GM21786 (cell line): ENCODE data around the gene KCNJ4.

Experiments used
- ATAC-seq: cut with Tn5 transposase; IDR thresholded peaks from one replicate; pipeline ENCODE4 v1.9.1; 2021; ENCODE audit not compliant: unreplicated experiment

The KCNJ4 gene

DNA sequence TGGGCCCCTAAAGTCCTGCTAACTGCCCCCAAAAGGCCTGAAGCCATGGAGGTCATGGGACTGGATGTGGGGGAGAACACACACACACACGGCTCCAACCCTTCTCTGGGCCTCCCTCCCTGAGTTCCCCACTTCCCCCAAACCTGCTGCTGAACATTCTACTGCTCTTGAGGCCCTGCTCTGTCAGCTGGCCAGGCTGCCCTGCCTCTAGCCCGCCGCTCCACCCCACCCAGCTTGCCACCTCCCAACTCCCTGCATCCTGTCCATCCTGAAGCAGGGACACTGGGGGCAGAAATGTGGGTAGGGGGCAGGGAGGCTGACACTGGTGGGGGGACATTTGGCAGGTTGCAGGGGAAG, 1.0 kb downstream of the KCNJ4 start:
- ATAC-seq: no peak

DNA sequence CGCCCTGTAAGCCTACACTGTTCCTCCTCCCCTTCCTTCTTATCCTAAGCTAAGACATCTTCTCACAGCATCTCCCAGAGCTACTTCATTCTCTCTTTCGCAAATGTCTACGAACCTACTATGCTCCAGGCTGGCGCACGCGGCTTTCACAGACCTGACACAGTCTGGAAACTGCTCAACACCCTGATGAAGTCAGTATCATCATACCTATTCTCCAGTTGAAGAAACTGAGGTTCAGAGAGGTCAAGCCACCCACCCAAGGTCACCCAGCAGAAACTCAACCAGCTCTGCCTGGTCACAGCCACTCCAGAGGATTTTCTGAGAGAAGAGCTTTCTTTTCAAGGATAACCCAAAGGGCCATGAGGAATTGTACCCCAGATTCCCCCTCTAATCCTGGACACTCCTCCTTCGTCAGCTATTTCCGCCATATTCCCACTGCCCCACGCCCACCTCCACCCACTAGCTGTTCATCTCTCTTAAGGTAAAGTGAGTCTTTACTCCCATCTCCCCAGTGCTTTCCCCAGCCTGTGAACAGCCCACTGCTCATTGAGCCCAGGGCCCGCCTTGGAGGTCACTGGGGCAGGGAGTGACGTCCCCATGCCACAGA, 1.8 kb downstream of the KCNJ4 start:
- no peak for ATAC-seq

DNA sequence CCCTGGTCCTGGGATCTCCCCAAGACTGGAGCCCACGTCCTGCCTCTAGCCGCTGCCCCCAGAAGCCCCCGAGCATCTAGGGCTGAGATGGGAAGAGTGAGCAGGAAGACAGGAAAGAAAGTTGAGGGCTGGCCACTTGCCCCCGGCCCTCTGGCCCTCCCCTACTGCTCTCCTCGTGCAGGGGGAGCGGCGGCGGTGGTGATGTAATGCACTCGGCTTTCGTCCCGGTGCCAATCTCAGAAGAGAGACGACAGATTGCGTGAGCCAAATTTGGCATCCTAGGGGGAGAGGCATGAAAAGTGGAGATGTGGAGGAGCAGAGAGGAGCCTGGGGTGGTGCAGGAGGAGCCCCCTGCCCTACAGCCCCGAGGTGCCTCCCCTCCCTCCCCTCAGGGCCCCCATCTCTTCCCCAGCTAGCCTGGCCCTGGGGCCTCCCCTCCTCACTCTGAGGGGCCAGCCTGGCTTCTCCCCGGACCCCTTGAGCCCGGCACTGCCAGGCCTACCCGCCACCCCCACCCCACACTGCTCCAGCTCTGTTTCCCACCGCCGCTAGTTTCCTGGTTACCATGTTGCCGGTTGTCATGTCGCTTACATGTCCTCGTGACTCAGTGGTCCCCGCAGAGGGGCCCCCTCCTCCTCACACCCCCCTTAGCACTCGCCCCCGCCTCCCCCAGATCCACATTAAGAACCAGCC, 2.5 kb downstream of the KCNJ4 start:
- ATAC-seq: no peak

DNA sequence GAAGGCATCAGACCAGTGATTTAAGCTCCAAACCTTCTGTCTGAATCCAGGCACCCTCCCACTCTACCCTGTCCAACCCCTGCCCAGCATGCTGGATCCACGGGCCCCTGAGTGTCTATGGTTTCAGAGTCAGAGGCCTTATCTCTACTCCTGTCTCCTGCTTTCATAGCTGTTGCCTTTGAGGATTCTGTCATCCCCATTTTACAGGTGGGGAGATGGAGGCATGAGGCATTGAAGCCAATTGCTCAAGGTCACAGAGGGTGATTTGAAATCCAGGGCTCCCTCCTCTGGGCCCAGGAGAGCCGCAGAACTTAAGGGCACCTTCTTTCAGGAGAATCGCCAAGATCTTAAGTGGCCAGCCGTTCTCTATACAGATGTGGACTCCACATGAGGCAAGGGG, 3.1 kb downstream of the KCNJ4 start:
- ATAC-seq: no peak

DNA sequence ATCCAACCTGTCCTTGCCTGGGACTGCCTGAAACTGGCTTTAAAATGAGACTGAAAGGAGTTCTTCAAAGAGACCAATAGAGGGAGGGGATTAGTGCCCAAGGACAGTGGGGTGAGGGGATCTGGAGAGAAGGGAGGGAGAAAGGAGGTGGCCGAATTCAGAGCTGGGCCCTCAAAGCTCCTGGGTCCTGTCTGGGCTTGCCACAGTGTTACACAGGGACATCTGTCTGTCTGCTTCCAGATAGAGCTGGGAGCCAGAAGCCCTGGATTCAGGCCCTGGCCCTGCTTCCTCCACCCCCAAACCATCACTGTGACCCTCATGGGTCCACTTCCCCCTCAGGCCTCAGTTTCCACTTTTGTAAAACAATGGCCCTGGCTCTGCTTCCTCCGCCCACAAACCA, 3.6 kb downstream of the KCNJ4 start:
- ATAC-seq: no peak

DNA sequence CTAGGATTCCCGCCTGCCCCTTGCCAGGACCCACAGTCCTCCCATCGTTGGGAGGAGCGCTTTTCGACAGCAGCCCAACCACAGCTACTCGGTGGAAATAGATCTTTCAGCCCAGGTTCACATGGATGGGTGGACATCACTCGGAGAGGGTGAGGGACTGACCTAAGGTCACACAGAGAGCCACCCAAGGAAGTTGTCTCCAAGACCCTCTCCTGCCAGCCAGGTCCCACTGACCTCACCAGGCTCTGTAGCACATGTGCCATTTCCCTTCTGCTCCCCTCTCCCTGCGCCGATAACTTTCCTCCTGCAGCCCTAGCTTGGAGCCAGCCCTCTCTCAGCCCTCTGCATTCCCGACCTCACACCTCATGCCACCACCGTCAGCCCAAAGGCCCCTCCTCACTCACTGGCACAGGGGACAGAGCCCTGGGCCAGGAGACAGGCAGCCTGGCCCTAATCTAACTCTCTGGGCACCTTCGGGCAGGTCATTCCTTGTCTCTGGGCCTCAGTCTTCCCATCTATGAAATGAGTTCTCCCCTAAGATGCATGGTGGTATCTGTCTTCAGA, 4.7 kb downstream of the KCNJ4 start:
- ATAC-seq: no peak

DNA sequence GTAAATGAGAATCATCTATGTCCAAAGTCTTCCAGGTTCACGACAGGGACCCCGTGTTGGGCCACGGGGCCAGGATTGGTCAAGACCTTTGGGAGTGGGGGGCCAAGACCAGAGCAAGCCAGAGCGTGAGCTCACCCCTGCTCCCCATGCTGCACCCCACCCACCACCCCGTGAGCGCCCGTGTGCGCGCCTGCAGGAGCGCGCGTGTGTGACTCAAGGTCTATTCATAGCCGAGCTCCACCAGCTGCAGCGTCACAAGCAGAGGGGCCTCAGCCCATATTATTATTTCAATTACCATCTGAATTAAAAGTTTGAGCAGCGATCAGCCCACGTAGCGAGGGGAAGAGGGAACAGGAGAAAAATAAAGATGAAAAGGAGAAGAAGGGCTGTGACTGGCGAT, 5.2 kb downstream of the KCNJ4 start:
- no peak for ATAC-seq

DNA sequence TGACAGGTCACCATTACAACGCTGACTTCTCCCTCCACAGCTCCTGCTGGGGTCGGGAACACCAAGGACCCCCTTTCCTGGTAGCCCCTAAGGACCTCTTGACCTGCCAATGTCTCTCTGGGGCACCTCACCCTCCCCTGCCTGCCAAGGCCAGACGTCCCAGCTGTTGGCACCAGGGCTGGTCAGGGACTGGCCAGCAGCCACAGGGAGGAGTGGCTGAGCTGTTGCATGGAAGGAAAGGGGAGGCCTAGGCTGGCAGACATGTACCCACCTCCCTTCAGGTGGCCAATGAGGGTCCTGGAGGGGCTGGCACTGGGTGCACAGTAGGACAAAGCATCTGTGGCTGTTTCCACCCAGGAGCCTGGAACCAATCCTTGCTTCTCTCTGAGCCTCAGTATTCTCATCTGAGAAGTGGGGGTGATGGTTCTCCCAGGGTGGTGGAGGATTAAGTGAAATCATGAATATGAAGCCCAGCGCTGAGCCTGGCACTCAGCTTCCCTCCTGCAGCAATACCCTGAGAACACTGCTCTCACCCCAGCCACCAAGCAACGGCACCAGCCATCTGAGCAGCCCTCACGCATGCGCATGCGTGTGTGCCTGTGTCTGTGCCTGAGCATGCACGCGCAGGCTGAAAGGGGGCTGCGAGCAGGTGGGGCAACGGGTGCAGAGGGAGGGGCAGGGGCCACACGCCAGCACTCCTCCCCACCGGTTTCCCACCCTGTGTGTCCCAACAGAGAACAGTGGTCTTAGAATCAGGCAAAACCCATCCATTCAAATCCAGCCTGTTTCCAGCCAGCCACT, 5.9 kb downstream of the KCNJ4 start:
- ATAC-seq: no peak

DNA sequence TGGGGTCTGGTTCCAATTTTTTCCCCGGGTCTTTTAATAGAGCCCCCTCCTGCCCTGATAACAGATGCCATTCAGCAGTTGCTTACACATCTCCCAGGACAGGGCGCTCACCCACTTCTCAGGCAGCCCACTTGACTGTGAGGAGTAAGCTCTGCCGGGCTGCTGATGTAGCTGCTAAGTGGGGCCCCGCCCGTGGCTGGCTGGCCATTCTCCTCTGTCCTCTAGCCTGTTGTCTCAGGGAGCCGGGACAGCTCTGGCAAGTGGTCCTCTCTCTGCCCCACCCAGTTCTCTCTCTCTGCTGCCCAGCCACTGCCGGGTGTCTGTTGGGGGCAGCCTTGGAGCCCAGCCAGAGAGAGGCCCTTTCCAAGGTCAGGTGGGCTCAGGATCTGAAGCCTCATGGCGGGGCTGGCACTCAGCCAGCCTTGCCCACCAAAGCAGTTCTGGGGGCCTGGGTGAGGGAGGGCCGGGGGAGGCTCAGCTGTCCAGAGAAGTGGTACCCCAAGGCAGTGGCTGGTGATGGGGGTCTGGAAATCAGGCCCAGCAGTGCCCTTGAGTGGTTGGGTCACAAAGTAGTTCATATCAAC, 8.9 kb downstream of the KCNJ4 start:
- no peak for ATAC-seq

DNA sequence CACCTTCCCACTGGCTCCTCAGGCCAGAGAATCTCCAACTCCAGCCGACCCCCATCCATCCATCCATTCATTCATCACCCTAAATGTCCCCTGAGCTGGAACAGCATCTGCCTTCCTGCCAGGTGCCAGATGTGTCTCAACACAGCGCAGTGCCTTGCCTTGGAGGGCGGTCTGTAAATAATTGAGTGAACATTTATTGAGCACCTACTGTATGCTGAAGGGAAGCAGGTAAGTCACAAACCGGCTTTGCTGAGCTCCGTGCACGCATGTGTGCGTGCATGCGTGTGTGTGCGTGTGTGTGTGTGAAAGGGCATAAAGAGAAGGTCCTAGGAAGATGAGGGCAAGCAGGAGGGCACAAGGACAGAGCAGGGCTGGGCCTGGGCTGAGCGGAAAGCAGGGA, 10.2 kb downstream of the KCNJ4 start:
- no peak for ATAC-seq

DNA sequence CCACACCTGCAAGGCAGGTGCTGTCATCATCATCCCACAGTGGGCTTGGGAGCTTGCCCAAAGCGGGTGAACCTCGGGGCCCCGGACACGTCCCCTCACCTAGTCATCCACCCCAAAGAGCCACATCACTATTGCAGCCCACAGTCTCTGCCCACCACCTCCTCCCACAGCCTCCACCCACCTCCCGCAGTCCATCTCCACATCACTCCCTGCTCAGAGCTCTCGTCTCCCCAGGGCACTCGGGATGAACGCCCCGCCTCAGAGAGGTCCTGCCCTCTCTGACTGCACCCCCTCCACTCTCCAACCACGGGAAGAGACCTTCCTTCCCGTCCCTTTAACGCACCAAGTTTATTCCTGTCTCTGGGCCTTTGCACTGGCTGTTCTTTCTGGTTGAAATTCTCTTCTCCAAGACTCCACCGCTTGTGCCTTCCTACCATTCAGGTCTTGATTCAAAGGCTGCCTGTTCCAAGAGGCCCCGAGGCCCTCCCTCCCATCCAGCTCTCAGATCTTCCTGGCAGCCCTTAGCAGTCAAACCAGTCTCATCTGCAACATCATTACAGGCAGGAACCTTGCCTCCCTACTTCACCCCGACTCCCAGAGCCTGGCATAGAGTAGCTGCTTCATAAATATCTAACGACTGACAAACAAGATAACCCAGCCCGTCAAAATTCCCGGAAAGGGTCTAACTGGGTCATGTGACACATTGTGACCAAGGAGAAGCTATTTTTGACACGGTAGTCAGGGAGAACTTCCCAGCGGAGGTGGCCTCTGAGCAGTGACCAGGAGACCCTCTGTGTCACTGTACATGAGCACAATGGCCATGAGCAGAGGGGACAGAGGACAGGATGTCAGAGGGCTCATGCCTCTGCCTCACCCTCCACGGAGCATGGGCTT, 11.1 kb downstream of the KCNJ4 start:
- no peak for ATAC-seq

DNA sequence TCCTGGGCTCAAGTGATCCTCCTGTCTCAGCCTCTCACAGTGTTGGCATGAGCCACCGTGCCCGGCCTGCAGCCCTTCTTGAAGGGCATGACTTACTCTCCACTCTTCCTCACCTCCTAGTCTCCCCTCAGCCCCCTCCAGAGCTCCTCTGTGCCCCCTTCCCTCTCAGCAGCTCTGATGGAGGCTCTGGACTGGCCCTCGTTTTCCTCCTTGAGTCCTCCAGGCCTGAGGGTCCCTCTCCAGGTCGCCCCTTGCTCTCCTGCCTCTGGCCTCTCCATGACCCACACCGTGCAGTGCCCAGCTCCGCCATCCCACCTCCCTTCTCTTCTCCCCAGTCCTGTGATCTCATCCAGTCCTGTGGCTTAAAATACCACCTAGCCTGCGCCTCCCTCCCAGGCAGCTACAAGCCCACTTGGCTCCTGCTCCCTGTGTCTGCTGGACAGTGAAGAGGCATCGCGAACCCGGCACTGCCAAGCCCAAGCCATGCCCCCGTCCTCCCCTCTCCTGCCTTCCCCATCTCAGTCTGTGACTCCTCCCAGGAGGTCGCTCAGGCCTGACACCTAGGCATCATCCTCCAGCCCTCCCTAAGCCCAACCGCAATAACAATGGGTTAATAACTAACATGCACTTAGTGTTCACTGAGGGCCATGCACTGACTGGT, 11.9 kb downstream of the KCNJ4 start:
- ATAC-seq: no peak

DNA sequence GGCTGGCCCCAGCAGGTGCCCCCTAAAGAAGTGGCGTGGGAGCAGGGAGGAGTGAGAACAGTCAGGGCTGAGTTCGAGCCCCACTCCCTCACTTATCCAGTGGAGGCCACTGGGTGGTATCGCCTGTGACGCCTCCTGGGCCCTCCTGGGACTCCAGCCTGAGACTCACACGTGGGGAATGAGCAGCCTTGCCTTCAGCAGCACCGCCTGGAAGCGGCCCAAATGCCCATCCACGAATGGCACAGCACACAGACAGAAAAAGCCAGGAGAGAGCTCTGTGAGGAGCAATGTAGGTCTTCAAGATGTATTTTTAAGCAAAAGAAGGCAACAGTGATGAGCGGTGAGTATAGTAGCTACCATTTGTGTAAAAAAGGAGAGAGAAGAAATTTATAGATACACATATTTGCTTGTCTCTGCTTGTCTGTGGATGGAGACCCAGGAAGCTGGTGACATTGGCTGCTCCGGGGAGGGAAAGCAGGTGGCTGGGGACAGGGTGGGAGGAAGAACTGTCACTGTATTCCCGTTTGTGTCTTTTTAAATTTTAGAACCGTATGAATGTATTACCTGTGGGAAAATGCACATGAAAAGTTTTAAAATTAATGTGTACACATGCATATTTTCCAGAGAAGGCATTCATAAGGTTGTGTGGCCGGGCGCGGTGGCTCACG, 13.2 kb downstream of the KCNJ4 start:
- ATAC-seq: no peak

DNA sequence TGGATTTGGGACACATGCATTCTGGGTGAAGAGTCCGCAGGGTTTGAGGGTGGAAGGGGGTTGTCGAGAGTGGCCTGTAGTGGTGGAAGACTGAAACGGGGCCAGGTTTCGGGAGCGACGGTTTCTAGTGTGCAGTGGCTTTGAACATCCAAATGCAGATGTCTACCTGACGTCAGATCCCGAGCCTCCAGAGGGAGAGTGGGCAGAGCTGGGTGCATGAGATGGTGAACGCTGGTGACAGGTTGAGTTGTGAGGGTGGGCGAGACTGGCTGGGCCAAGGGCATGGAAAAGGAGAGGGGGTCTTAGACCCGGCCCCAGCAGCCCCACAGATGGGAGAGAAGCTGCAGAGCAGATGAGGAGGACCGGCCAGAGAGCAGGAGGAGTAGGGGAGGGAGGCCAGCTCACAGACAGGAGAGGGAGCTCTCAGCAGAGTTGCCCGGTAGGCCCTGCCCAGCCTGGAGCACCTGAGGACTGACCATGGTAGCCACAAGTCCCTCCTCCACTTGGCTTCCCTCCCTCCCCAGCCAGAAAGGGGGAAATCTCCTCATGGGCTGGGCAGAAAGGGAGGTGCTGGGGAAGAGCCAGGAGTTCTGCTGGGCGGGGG, 14.2 kb downstream of the KCNJ4 start:
- ATAC-seq: no peak

DNA sequence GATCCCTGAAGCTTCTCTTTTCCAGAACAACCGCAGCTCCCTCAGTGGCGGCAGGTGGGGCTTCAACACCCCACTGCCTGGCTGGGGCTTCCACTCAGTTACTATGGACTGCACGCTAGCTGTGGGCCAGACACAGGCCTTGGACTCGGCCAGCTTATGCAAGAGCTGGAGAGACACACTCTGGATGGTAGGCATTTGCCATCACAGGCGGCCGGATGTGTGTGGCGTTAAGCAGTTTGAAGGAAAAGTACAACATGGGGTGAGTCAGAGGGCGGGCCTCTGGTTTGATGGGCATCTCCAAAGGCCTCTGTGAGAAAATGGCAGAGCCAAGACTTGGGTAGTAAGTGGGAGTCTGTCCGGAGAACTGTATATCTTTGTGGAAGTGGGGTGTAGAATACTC, 17.6 kb downstream of the KCNJ4 start:
- ATAC-seq: no peak

DNA sequence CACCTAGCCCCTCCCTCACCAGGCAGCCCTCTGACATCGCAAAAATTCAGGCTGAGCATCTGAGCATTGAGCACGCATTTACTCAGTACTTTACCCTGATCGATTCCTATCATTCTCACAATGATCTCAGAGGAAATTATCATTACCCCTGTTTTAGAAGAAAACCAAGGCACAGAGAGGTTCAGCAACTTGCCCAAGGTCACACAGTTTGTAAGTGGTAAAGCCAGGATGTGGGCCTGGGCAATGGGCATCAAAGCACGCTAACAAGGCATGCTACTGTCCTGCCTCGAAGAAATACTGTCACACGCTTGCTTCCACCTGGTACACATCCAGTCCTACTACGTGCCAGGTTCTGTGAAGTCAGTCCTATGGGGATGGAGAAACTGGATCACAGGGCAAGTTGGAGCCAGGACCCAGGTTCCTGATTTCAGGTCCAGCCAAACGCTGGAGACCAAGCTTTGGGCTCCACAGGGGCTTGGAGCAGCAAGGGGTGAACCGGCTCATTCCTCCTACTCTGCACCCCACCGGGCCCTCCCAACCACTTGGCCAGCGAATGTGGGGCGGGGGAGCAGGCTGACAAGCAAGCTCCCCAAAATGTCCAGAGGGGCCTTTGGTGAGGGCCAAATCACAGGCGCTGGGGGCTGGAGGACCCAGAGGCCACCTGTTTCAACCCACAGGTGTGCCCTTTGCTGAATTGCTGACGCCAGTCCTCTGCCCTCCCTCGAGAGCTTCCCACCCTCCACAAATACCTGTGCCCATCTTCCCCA, 18.2 kb downstream of the KCNJ4 start:
- no peak for ATAC-seq

DNA sequence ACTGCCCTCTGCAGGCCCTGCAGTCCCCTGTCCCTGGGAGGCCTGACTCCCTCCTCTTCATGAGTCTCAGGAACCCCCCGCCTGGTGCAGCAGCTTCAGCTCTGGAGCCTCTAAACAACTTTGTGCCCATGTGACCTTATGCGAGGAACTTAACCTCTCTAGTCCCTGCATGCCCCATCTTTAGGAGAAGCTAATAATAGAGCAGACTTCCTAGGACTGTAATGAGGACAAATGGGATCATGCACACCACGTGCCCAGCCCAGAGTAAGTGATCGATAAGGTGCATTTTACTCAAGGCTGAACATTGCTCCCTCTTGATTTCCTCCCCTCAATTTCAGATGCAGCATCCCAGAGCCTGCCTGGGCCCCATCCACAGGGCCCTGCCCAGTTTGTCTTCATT, 19.0 kb downstream of the KCNJ4 start:
- no peak for ATAC-seq

DNA sequence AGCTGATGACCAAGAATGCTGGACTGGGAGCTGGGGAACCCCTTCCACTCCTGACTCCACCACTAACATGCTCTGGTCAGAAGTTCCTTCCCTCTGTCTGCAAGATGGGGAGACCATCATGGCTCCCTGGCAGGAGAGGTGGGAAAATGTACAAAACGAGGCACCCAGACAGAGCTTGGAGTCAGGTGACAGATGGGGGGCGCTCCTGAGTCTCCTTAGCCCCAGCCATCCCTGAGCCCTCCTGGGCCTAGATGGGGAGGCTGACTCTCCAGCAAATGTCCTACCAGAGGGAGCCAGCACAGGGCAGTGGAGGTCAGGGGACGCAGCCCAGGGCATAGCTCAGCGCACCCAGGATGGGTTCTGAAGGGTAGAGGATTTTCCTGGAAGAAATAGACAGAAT, 20.0 kb downstream of the KCNJ4 start:
- ATAC-seq: no peak
